ENCODE measurements around the gene SPRR1B. TPM values are rescaled to one million over a fixed set of nuclear protein-coding genes. Genes with fewer than 3 reads are reported as not detected.
"Not testable (repeated sequence)": the region's sequence is repeated elsewhere in the genome, so short reads cannot be mapped to it uniquely, and the experiment has no call there.

The SPRR1B gene
- total RNA-seq, 1 experiment from 2014 or later: 1.9 TPM

GRCh38 chr1:153035211-153035610, 4.2 kb downstream of the SPRR1B start:
- DNase-seq (ENCODE audit: low spot score): no peak

GRCh38 chr1:153040950-153041631, 10.1 kb downstream of the SPRR1B start, which contains the start of gene SPRR2D:
TSS of gene SPRR2D (minus strand) at chr1:153041120. CDS start at chr1:153040346, 774 bp downstream.
- DNase-seq (ENCODE audit: low spot score): no peak

GRCh38 chr1:153049211-153049610, 18.2 kb downstream of the SPRR1B start:
- DNase-seq (ENCODE audit: low spot score): no peak

- DNase-seq (ENCODE audit: low spot score): not testable (repeated sequence)
Observed at GRCh38 chr1:153056111-153056510, 25.1 kb downstream of the SPRR1B start.

GRCh38 chr1:153057375-153057774, 26.4 kb downstream of the SPRR1B start, which contains the start of gene SPRR2A:
TSS of gene SPRR2A (minus strand) at chr1:153057512. CDS start at chr1:153056735, 777 bp downstream.
- DNase-seq (ENCODE audit: low spot score): no peak

- no peak for DNase-seq (ENCODE audit: low spot score)
Observed at GRCh38 chr1:153058154-153058553, 27.2 kb downstream of the SPRR1B start.

- DNase-seq (ENCODE audit: low spot score): no peak
Observed at GRCh38 chr1:153058826-153059784, 28.1 kb downstream of the SPRR1B start.

GRCh38 chr1:153070243-153070642, 39.2 kb downstream of the SPRR1B start:
- no peak for DNase-seq (ENCODE audit: low spot score)

- no peak for DNase-seq (ENCODE audit: low spot score)
Observed at GRCh38 chr1:153071511-153071910, 40.5 kb downstream of the SPRR1B start, which contains the start of gene SPRR2B. TSS of gene SPRR2B (minus strand) at chr1:153071611. CDS start at chr1:153070839, 772 bp downstream.

GRCh38 chr1:153072806-153073726, 42.1 kb downstream of the SPRR1B start:
- DNase-seq (ENCODE audit: low spot score): no peak

GRCh38 chr1:153081736-153082135, 50.7 kb downstream of the SPRR1B start:
- no peak for DNase-seq (ENCODE audit: low spot score)

Small RNA genes within 50 kb of the gene (small RNA-seq; reads per million reads assigned to genes)
- gene AL356867.1 (not detected), gene RF00322 (not detected), gene SPRR1A (not detected)

Other genes with a start within 250 kb of the SPRR1B start
- gene LCE1E, start 244.9 kb upstream of the SPRR1B start, total RNA-seq (2014; rRNA removed; shearing (Covaris generic)): 3.0 and 5.2 TPM in 2 replicates
- gene LCE1D, start 234.5 kb upstream of the SPRR1B start, total RNA-seq (2014; rRNA removed; shearing (Covaris generic)): not detected in 2 replicates
- not detected in 2 replicates for gene LCE1C, start 224.6 kb upstream of the SPRR1B start, total RNA-seq (2014; rRNA removed; shearing (Covaris generic))
- not detected in 2 replicates for gene LCE1B, start 219.2 kb upstream of the SPRR1B start, total RNA-seq (2014; rRNA removed; shearing (Covaris generic))
- gene LCE1A, start 203.7 kb upstream of the SPRR1B start, total RNA-seq (2014; rRNA removed; shearing (Covaris generic)): not detected in 2 replicates
- gene LCE6A, start 188.3 kb upstream of the SPRR1B start, total RNA-seq (2014; rRNA removed; shearing (Covaris generic)): not detected in 2 replicates
- not detected in 2 replicates for gene LCE7A, start 171.2 kb upstream of the SPRR1B start, total RNA-seq (2014; rRNA removed; shearing (Covaris generic))
- gene SMCP, start 152.9 kb upstream of the SPRR1B start, total RNA-seq (2014; rRNA removed; shearing (Covaris generic)): not detected in 2 replicates
- 2.0 and 2.2 TPM in 2 replicates for gene IVL, start 122.7 kb upstream of the SPRR1B start, total RNA-seq (2014; rRNA removed; shearing (Covaris generic))
- gene SPRR5, start 84.0 kb upstream of the SPRR1B start, total RNA-seq (2014; rRNA removed; shearing (Covaris generic)): not detected in 2 replicates
- not detected in 2 replicates for gene SPRR4, start 60.6 kb upstream of the SPRR1B start, total RNA-seq (2014; rRNA removed; shearing (Covaris generic))
- gene SPRR1A, start 47.1 kb upstream of the SPRR1B start, total RNA-seq (2014; rRNA removed; shearing (Covaris generic)): not detected in 2 replicates
- gene SPRR3, start 29.5 kb upstream of the SPRR1B start, total RNA-seq (2014; rRNA removed; shearing (Covaris generic)): 0.10 and 0.20 TPM in 2 replicates
- not detected in 2 replicates for gene SPRR2D, start 9.9 kb downstream of the SPRR1B start, total RNA-seq (2014; rRNA removed; shearing (Covaris generic))
- gene SPRR2A, start 26.3 kb downstream of the SPRR1B start, total RNA-seq (2014; rRNA removed; shearing (Covaris generic)): not detected in 2 replicates
- gene SPRR2B, start 40.4 kb downstream of the SPRR1B start, total RNA-seq (2014; rRNA removed; shearing (Covaris generic)): not detected in 2 replicates
- not detected in 2 replicates for gene SPRR2E, start 63.3 kb downstream of the SPRR1B start, total RNA-seq (2014; rRNA removed; shearing (Covaris generic))
- not detected in 2 replicates for gene SPRR2F, start 82.3 kb downstream of the SPRR1B start, total RNA-seq (2014; rRNA removed; shearing (Covaris generic))
- gene SPRR2G, start 119.7 kb downstream of the SPRR1B start, total RNA-seq (2014; rRNA removed; shearing (Covaris generic)): not detected in 2 replicates
- not detected in 2 replicates for gene LELP1, start 172.2 kb downstream of the SPRR1B start, total RNA-seq (2014; rRNA removed; shearing (Covaris generic))
- gene PRR9, start 186.4 kb downstream of the SPRR1B start, total RNA-seq (2014; rRNA removed; shearing (Covaris generic)): not detected in 2 replicates
- not detected in 2 replicates for gene LORICRIN, start 228.5 kb downstream of the SPRR1B start, total RNA-seq (2014; rRNA removed; shearing (Covaris generic))

All from HT-29 (cell line).